Left colon (tissue), 2 donors: ENCODE results near the gene KDM4B. TPM values are rescaled to one million over a fixed set of nuclear protein-coding genes. Genes with fewer than 3 reads are reported as not detected.

ENCODE experiments used
- ATAC-seq: fragments of 200-7000 bp; cut with Tn5 transposase; one replicate; pipeline ENCODE4 v1.9.1; 2020; ENCODE audit warnings: mild to moderate bottlenecking, moderate library complexity
- DNase-seq, 2 donors: peaks; one replicate each; pipeline ENCODE4 v3.0.0-alpha.2; 2020
- intact Hi-C, 2 donors: fragments of 100-400 bp; cut with DNase I in 1 of 2; cut with micrococcal nuclease in 1 of 2; formaldehyde crosslinking; loops; one replicate each; pipeline versions ENCODE4 v1.11.2 to v1.14.0; 2022; cut with DNase I, micrococcal nuclease
- total RNA-seq, 2 donors: library from RNA; stranded (reverse); fragmentation: NEBNext Ultra II Directional; extraction: Animal tissue kit (Norgen Biotek cat#: 25700); gene quantifications; one replicate each; pipeline ENCODE4 v1.2.1, GENCODE V29; 2021
- donor health status: DM: no; HTN: no; CAD: no.
- donor health status: DM: yes; HTN: yes; CAD: no.

Gene KDM4B
- total RNA-seq, 2 donors from 2014 or later: 43.9 to 46.2 TPM

DNA sequence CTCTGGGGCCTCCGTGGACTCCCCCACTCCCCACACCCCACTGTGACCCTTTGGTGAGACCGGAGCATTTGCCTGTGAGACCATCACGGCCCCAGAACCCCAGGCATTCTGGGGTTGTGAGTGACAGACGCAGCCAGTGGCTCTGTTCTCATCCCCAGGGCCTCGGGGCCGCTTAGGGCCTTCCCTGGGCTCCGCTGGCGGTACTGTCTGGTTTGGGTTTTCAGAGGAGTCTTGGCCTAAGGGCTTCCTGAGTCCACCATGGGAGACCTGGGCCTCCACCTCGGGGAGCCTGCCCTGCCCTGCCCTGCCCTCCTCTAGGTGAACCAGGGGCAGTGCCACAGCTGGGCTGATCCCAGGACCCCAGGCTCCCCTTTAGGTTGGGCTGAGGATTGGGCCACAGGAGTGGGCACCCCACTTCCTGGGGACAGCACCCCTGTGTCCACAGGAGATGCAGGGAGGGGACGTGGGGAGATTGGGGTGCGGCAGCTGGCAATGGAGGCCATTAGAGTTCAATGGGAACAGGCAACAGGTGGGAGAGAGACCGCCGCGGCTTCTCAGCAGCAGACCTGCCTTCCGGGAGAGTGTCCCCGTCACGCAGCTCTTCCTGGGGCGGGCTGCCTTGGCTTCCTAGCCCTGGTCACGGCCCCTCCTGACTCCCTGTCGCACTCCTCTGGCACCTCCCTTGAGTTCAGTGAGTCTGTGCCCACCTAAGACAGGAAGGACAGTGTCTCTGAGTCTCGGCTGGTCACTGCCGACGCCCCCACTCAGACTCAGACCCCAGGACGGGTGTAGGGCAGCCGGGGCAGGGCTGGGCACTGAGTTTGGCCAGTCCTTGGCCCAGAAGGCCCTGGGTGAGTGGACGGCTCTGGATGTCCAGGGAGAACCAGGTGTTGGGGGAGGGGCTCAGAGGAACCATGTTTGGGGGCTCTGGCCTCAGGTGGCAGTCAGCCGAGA is 164.1 kb downstream of the KDM4B start:
- ATAC-seq (no peak), DNase-seq (no peak)
- intact Hi-C loops: no loop called here

GRCh38 chr19:5133986-5134595 is 165.2 kb downstream of the KDM4B start:
- ATAC-seq (no peak), DNase-seq (no peak)
- intact Hi-C loops: no loop called here

GRCh38 chr19:5134691-5135090 is 165.8 kb downstream of the KDM4B start:
- ATAC-seq (no peak), DNase-seq (no peak)
- intact Hi-C loops: no loop called here

- intact Hi-C loops: no loop called here
- DNase-seq (no peak), ATAC-seq (no peak)
These were observed 167.4 kb downstream of the KDM4B start for GRCh38 chr19:5136073-5136855.

DNA sequence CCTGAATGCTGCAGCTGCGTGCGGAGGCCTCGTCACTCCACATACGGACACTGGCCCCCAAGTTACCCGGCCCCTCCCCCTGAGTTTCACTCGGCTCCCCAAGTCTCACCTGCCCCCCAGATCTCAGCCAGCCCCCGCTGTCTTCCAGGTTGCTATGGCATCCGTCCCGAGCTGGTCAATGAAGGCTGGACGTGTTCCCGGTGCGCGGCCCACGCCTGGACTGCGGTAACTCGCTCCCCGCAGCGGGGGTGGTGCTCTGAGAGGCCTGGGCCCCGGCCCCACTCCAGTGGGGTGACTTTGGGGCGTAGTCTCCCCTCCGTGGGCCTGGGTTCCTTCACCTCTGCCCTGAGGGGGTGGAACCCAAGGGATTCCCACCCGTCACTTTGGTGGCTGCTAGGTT is 168.2 kb downstream of the KDM4B start:
- DNase-seq: no peak
- no peak for ATAC-seq
- intact Hi-C loops: no loop called here

DNA sequence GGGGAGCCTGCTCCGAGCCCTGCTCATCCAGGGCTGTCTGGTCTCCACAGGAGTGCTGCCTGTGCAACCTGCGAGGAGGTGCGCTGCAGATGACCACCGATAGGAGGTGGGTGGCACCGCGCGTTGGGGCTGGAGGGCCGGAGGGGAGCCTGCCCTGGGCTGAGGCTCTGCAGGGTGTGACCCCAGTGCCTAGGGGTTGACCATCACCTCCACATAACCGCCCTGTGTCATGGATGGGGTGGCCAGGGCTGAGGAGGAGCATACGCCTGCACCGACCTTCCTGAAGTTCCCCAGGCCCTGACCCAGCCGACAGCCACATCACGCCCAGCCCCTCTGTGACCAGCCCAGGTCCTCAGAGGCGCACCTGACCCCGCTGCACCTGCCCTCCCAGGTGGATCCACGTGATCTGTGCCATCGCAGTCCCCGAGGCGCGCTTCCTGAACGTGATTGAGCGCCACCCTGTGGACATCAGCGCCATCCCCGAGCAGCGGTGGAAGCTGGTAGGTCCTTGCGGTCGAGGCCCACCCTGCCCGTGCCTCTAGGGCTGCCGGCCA is 168.7 kb downstream of the KDM4B start:
- no peak for ATAC-seq
- intact Hi-C loops: no loop called here
- no peak for DNase-seq

DNA sequence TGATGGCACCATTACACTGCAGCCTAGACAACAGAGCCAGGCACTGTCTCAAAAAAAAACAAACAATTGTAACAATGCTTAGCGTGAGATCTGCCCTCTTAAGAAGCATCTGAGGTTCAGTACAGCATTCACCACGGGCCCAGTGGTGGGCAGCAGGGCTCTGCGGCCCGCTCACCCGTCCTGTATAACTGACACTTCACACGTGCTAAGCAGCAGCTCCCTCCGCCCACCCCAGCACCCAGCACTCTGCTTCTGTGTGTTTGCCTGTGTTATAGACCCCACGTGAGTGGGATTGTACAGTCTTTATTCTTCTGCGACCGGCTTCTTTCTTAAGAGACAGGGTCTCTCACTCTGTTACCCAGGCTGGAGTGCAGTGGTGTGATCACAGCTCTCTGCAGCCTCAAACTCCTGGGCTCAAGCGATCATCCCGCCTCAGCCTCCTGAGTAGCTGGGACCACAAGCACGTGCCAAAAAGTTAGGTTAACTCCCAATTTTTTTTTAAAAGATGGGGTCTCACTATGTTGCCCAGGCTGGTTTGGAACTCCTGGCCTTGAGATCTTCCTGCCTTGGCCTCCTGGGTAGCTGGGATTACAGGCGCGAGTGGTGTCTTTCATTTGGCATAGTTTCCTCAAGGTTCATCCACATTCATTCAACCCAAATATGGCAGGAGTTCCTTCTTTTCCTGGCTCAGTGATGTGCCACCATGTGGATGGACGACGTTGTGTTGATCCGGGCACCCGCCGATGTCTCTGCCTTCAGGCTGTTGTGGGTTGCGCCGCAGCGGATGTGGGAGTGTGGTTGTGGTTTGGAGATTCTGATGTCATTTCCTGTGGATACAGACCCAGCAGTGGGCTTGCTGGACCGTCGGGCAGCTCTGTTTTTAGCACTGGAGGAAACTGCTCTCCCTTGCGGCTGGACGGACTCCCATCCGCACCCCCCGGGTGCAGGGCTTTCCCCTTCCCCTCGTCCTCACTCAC is 170.0 kb downstream of the KDM4B start:
- ATAC-seq (peak; percentile 21), DNase-seq (peak; percentile 58 to 71)
- intact Hi-C loops: no loop called here

DNA sequence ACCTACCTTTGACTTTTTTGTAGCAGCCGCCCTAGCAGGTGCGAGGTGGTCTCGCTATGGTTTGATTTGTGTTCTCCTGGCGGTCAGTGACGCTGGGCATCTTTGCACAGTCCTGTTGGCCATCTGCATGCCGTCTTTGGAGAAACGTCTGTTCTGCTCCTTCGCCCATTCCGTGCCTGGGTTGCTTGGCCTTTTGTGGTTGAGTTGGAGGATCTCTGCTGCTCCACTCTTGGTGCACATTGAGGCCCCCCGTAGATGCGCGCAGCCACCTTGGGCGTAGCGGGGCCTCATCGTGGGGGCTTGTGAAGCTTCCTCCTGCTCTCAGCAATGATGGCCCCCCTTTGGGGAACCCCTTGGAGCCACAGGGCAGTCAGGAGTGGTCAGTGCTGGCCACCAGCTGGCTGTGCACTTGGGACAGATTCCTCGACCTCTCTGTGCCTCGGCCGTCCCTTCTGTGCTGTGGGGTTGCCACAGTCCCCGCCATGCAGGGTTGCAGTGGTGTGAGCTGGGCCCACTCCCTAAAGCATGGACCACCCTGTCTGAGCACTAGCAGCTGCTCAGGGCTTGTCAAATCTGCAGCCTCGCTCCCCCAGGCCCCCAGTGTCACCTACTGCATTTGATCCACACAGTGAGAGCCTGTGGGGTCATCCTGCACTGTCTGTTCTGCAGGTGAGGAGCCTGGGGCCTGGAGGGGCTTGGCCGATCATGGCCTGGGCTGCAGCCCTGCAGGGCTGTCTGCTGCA is 170.8 kb downstream of the KDM4B start:
- intact Hi-C loops: no loop called here
- ATAC-seq (no peak), DNase-seq (no peak)

GRCh38 chr19:5141129-5141849 is 172.4 kb downstream of the KDM4B start:
- no peak for DNase-seq
- ATAC-seq: no peak
- intact Hi-C loops: no loop called here

DNA sequence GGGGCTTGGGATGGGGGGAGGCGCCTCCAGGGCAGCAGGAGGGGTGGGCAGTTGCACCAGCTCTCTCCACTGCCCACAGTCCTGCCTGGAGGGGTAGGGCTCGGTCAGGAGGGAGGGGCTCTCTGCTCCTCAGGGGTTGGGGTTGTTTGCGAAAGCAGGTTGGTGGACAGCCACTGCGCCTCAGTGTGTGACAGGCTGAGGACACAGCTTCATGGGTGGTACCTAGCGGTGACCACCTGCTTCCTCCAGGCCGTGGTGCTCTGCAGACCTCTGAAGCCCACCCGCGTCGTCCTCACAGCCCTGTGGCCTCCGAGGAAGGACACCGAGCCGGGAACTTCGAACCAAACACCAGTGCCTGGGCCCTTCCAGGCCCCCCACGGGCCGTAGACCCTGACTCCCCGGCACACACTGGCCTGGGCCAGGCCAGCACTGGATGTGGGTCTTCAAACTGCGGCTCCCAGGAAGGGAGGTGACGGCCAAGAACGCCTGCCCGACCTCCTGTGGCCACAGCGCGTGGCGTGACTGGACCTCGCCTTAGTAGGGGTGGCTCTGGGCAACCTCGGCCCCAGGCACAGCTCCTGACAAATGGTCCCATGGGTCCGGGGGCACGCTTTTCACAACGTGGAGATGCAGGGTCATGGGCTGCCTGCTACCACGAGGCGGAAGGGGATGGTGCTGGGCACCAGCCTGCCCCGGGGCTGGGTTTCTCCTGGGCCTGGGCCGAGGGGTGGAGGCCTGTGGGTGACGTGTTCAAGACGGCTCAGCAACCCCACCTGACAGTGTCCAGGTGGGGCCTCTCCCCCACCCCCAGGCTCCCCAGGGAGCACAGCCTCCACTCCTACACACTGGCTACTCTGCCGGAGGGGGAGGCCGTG is 173.2 kb downstream of the KDM4B start:
- peak; percentile 4 for ATAC-seq
- intact Hi-C loops: no loop called here
- no peak for DNase-seq

- DNase-seq: no peak
- no peak for ATAC-seq
- intact Hi-C loops: no loop called here
These were observed 173.8 kb downstream of the KDM4B start for GRCh38 chr19:5142725-5143097.

GRCh38 chr19:5143471-5144411 is 174.8 kb downstream of the KDM4B start:
- intact Hi-C loops: no loop called here
- ATAC-seq (peak; percentile 6), DNase-seq (peak in 1 of 2 donors; percentile 8)

GRCh38 chr19:5144545-5145179 is 175.7 kb downstream of the KDM4B start:
- no peak for DNase-seq
- ATAC-seq: no peak
- intact Hi-C loops: no loop called here
